GM23338 (cell line): ENCODE data around the gene PSMB7. TPM values are rescaled to one million over a fixed set of nuclear protein-coding genes. Genes with fewer than 3 reads are reported as not detected.

Experiments
- CREB1 ChIP-seq: fragments of 250-450 bp; sonication (Bioruptor Pico); IDR thresholded peaks from 2 replicates; pipeline ENCODE4 v1.5.0; 2020; ENCODE audit warnings: low read depth, mild to moderate bottlenecking, moderate library complexity
- CTCF ChIP-seq, 2 experiments: fragments of 200-600 bp in 1 of 2; sonication (generic) in 1 of 2; conservative IDR thresholded peaks; 2 replicates each; pipeline versions ENCODE4 v1.5.1 to v1.6.1; 2016 to 2017; ENCODE audit warnings: antibody characterized with exemption in 2 of 2, low read depth in 2 of 2, mild to moderate bottlenecking in 2 of 2, moderate library complexity in 1 of 2
- EZH2phosphoT487 ChIP-seq: fragments of 200-600 bp; sonication (generic); IDR thresholded peaks from one replicate; pipeline ENCODE4 v1.8.1; 2018; ENCODE audit warnings: antibody characterized with exemption; ENCODE audit not compliant: unreplicated experiment
- POLR2AphosphoS5 ChIP-seq: IDR thresholded peaks from 2 replicates; pipeline ENCODE4 v1.6.1; 2016; ENCODE audit warnings: antibody characterized with exemption, low read depth
- REST ChIP-seq: IDR thresholded peaks from one replicate; pipeline ENCODE4 v1.6.1; 2018; ENCODE audit warnings: antibody characterized with exemption; ENCODE audit not compliant: unreplicated experiment
- ZNF114 ChIP-seq: fragments of 250-450 bp; sonication (Bioruptor Pico); IDR thresholded peaks from 2 replicates; pipeline ENCODE4 v1.5.0; 2020; ENCODE audit warnings: mild to moderate bottlenecking, moderate library complexity
- ZNF331 ChIP-seq: fragments of 250-450 bp; sonication (Bioruptor Pico); IDR thresholded peaks from 2 replicates; pipeline ENCODE4 v1.5.0; 2020; ENCODE audit warnings: low read depth, mild to moderate bottlenecking, moderate library complexity
- ZNF462 ChIP-seq: fragments of 250-450 bp; sonication (Bioruptor Pico); IDR thresholded peaks from 2 replicates; pipeline ENCODE4 v1.5.0; 2020; ENCODE audit warnings: mild to moderate bottlenecking, moderate library complexity
- polyA plus RNA-seq: library from polyadenylated mRNA; unstranded; fragments of >200 nt; fragmentation: Nextera tagmentation; extraction: Ambion mirVana; gene quantifications from 2 replicates; pipeline ENCODE4 v1.2.1, GENCODE V29; 2016
- total RNA-seq: library from RNA; depleted of rRNA; stranded (reverse); fragments of >200 nt; shearing (Covaris generic); gene quantifications from 2 replicates; pipeline ENCODE4 v1.2.3, GENCODE V29; 2014

PSMB7 gene
- total and polyA plus RNA-seq, 2 experiments from 2014 or later: 255 to 268 TPM

GRCh38 chr9:124449381-124450151 is 34.3 kb upstream of the PSMB7 start (continued):
- TF ChIP-seq ZNF462 (CRISPR knock-in tag) (no peak), CREB1 (CRISPR knock-in tag) (no peak), ZNF331 (no peak), REST (no peak), CTCF (conservative IDR thresholded peaks at IDR 0.05; ENCODE audit: low read depth in 2 of 2) (no peak), ZNF114 (no peak), POLR2AphosphoS5 (no peak), EZH2phosphoT487 (no peak)
